MV-4-11 (cell line): ENCODE data around the gene CCDC8.
"Not testable (repeated sequence)": the region's sequence is repeated elsewhere in the genome, so short reads cannot be mapped to it uniquely, and the experiment has no call there.

Experiments used
- DNase-seq: peaks from one replicate; lab custom pipeline; 2025; lab: John Stamatoyannopoulos, UW

The CCDC8 gene

DNA sequence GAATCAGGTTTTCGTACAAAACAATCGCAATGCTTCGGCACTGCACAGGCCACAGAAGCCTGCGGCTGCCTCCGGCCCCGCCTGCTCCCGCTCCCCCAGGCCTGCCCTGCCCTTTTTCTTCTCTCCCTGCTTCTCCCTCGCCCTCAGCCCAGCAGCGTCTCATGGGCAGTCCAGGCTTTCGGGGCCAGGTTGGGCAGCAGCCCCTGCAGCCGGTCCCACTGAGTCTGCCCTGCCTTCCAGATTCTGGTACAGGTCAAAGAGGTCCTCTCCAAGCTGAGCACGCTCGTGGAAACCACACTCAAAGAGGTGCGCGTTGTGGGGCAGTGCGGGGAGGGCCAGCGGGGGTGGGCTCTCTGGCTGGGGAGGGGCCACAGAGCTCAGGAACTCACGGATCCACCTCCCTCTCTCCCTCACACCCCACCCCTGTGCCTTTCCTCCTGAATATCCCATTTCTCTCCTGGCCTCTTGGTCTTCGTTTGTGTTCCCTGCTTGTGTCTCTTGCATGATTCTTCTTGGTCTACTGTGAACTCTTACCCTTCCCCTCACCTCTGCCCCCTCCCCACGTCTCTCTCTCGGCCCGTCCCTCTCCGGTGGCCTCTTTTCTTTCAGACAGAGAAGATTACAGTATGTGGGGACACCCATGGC, 30.1 kb downstream of the CCDC8 start:
- no peak for DNase-seq

DNA sequence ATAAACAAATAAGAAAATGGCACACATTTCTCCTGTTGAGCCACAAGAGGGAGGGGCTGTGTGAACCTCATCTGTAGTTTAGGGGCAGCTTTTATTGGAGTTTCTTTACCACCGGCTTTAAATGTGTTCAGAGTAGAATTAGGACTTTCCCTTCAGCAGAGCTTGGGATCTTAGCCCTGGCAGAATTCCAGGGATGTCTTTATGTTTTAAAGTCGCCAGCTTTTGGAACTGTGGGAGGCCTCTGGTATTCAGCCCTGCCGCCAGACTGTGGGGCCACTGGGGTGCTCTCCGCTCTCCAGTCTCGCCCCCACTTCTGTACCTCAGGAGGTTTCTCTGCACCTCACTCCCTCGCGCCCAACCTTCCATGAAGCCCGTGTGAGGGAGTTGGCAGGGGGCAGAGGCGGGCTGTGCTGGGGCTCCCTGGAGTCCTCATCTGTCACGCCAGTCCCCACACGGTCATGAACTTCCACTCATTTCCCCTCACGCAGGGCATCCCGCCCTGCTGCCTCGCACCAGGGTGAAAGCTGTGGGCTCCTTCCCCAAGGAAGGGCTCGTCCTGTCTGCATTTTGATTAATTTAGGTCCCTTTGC, 31.5 kb downstream of the CCDC8 start:
- DNase-seq: no peak

DNA sequence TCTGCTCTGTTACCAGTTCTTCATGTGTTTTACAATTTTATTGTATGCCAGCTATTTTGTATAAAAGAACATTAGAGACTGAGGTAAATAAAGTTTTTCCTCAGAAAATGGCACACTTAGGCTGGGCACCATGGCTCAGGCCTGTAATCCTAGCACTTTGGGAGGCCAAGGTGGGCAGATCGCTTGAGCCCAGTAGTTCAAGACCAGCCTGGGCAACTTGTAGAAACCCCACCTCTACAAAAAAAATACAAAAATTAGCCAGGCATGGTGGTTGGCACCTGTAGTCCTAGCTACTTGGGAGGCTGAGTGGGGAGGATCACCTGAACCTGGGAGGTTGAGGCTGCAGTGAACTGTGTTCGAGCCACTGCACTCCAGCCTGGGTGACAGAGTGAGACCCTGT, 32.0 kb downstream of the CCDC8 start:
- DNase-seq: no peak

DNA sequence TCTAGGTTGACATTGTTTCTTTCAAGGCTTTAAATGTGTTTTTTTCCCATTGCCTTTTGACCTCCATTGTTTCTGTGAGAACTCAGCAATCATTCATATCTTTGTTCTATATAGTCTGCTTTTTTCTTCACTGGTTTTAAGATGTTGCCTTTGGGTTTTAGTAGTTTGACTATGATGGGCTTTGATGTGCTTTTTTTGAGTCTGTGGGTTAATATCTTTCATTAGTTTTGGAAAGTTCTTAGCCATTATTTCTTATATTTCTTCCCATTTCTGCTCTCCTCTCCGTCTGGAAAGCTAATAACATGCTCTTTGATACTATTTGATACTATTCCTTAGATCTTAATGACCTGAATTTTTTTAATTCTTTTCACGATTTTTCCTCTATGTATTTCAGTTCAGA, 32.7 kb downstream of the CCDC8 start:
- DNase-seq: no peak

DNA sequence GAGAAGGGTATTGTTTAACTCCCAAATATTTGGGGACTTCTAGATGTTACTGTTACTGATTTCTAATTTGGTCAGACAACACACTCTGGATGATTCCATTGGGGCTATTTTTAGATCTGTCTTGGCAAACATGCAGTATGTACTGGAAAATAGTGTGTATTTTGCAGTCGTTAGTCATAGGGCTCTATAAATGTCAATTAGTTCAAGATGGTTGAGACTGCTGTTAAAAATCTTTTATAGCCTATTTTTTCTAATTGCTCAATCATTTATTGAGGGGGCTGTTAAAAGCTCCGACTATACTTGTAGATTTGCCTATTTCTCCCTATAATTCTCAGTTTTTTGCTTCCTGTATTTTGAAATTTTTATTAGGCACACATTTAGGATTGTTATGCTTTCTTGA, 35.1 kb downstream of the CCDC8 start:
- DNase-seq: no peak

DNA sequence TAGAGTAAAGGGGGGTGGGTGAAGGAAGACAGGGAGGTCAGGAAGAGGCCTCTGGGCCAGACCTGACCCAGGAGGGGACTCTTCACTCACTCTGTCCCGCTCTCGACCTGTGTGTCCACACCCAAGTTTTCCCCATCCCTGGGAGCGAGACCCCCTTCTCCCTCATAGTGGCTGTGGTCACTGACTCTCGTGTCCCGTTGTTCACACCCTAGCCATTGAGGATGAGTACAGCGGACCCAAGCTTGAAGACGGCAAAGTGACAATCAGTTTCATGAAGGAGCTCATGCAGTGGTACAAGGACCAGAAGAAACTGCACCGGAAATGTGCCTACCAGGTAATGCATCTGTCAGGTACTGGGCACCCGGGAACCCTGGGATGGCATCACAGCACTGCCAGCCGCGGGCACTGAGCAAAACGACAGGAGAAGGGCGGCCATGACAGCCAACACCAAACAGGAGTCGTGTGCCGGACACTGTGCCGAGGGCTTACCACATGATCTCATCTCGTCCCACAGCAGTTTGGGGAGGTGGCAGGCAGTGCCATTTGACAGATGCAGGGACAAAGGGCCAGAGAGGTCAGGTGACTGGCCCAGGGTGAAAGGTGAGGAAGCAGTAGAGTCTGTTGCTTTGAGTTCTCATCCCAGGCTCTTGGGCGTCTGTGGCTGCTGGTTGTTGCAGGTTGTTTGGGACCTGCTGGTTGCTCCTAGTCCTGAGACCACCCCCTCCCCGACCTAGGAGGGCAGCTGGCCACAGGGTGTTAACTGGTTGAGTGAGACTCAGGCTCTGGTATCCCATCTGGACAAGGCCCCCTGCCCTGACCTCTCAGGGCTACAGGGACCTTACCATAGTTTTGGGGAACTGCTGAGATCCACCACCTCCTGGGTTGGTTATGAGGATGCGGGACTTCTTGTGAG, 36.9 kb downstream of the CCDC8 start:
- DNase-seq: no peak

DNA sequence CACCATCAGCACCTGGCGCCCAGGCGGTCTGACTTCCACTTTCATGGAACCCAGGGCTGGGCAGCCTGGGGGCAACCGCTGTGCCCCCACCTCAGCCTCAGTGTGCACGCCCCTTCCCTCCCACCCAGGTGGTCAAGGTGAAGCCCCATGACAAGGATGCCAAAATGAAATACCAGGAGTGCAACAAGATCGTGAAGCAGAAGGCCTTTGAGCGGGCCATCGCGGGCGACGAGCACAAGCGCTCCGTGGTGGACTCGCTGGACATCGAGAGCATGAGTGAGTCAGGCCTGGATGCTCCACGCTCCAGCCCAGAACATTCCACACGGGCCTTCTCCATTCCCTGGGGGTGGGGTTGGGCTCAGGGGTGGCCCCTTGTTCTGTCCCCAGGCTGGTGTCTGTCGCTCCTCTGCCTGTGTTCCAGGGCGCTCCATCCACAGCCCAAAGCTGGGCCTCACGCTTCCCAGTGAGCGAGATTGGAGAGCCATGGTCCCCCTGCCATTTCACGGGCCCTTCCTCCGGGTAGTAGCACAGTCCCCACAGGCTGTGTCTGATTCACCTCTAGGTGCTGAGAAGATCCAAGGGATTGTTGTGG, 37.8 kb downstream of the CCDC8 start:
- DNase-seq: not testable (repeated sequence)

DNA sequence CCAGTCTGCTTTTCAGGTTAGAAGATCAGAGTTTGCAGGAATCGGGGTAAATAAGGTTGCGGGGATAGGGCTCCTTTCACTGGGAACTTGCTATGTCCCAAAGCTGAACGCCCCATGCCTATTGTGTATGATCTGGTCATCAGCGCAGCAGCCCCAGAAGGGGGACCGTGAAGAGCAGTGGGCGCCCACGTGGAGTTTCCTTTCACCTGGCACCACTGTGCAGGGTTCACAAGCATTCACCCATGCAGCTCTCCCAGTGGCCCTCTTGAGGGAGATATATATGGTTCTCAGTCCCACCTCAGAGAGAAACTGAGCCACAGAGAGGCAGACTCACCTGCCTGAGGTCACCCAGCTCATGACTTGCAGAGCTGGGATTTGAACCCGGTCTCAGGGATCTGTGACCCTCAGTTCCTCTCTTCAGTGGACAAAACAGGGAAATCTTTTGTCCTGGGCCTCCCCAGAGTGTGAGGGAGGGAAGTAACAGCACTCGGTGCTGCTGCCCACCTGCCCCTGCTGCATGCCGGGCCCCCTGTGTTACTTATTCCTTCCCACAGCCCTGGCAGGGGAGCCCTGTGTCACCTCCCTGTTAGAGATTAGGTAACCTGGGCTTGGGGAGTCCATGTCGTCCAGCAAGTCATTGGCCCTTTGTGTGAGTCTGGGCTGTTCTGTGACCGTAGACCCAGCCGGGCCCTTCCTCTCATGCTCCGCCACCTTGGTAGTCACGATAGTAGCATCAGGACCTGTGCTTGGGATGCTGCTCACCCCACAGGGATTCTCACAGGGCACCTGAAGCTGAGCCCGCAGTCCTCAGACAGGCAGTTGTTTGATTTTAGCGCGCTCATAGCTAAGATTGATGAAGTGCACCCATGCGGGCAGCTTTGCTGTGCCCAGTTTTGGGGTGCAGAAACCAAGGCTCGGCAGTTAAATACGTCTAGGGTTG, 38.6 kb downstream of the CCDC8 start:
- no peak for DNase-seq

DNA sequence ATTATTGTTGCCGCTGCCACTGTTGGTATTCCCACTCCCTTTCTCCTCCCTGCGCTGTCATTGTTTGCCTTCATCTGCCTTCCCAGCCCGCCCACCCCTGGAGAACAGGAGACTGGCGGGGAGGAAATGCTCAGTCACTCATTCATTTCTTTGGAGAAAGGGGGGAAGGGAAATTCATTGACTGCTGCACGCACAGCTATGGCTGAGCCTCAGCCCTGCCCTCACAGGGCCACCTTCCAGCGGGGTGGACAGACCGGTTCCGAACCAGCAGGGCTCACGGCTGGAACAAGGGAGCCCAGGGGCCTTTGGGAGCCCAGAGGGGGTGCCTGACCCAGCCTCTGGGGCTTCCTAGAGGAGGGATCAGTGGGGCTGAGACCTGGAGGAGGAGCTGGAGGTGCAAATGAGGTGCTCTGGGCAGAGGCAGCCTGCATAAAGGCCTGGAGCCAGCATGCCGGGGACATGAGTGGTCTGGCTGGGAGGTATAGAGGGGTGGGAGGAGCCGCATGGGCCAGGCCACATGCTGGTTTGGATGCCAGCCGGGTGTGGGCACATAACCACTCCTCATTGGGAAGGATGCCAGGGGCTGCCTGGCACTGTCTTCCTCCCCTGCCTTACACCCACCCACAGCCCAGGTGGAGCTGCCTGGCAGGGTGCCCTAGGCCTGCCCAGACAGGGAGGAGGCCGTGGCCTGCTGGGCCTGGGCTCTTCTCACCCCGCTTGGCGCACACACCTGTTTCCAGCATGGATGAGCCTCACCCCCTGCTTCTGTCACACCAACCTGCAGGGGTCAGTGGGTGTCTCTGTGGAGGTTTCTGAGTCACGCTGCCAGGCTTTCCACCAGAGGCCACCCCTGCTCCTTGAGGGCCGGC, 39.6 kb downstream of the CCDC8 start:
- DNase-seq: no peak

DNA sequence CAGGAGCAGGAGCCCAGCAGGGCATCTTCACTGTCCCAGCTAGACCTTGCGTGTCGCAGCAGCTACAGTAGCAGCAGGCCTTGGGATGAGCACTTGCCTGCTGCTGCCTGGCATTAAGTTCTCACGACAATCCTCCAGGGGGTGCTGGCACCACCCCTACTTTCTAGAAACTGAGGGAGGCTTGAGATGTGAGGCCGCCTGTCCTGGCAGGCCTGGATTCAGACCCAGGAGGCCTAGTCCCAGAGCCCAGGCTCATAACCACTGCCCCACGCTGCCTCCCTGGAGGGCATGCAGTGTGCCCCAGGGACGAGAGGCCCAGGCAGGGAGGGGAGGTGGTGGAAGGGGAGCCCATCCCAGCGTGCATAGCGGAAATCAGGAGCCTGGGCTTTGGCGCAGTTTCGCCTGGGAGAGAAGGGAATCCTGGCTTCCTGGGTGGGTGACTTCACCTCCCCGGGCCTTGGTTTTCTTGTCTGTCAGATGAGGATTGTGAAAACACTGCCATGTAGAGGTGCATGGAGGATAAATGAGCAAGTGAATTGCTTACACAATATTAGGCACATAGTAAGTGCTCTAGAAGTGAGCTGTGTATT, 40.4 kb downstream of the CCDC8 start:
- DNase-seq: no peak

DNA sequence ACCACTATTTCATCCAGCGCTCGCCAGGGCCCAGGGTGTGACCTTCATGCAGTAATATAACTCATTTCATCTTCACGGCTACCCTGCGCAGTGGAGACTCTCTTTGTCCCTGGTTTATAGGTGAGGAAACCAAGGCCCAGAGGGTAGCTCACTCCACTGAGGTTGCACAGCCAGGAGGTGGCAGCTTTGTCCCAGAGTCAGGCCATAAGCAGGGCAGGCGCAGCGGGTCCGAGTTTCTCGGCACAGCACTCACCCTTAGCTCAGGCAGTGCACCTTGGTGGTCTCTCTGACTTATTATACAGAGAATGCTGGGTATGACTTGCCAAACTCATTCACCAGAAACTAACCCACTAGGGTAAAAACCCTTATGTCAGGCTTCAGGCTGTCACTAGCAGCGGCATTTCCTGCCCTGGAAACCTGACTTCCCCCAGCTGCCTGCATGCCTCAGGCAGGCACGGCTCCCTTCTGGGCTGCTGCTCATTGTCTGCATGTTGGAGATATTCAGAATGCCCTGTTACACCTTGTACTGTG, 41.9 kb downstream of the CCDC8 start:
- no peak for DNase-seq

DNA sequence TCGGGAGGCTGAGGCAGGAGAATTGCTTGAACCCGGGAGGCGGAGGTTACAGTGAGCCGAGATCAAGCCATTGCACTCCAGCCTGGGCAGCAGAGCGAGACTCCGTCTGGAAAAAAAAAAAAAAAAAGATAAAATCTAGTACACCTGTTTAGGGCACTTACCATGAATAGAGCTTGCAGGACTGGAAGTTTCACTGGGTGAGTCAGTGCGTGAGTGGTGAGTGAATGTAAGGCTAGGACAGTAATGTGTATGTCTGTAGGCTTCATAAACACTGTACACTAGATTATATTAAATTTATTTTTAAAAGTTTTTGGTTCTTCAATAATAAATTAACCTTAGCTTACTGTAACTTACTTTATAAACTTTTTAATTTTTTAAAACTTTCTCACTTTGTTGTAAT, 43.5 kb downstream of the CCDC8 start:
- DNase-seq: no peak

DNA sequence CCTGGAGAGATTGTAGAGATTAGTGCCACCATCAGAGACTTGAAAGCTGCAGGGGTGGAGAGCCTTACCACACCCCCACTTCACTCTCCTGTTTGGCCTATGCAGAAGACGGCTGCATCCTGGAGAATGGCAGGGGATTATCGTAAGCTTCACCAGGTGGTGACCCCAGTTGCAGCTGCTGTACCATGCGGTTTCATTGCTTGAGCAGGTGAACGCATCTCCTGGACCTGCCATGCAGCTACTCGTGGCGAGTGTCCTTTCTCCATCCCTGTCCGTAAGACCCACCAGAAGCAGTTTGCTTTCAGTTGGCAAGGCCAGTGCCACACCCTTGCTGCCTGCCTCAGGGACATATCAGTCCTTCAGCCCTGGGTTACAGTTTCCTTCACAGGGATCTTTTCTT, 45.2 kb downstream of the CCDC8 start:
- no peak for DNase-seq

DNA sequence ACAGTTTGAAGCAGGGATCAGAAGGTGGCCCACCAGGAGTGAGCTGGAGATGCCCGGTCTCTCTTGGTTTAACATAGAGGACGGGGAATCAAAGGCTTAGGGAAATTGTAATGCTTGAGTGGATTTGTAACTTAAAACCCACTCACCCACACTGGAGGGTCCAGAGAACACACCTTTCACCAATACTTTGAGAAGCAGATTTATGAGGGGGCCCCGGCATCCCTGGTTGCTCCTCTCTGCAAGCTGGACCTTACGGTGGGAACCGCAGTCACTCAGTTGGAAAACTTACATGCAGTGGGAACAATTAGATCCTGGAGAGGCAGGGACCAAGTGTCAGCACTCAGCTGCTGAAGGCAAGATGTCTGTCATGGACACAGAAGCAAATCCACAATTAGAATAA, 45.9 kb downstream of the CCDC8 start:
- DNase-seq: no peak

DNA sequence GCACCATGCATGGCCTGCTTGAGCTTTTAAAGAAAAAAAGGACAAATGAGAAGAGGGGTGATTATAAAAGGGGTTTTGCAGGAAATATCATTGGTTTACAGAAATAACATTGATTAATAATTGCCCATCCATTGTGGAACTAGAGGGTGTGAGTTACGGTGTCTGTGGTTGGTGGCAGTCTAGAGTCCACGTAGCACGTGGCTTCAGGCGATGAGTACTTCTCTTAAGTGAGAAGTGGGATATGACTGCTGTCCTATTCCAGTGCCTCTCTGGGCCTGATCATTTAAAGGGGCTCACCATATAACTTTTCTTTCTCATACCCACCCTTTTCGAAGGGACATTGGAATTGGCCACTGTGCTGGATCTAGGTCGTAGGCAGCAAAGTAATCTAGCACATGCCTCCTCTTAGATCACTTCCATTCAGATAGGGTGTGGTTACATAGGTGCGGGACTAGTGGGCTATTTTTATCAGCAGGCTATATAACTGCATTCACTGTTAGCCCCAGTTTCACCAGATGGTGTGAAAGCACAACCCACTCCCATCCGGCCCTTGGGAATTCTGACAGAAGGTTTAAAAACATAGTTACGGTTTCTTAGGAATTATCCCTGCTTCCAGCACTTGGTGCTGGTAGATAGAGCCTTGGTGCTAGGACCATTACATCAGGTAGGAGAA, 46.6 kb downstream of the CCDC8 start:
- no peak for DNase-seq

DNA sequence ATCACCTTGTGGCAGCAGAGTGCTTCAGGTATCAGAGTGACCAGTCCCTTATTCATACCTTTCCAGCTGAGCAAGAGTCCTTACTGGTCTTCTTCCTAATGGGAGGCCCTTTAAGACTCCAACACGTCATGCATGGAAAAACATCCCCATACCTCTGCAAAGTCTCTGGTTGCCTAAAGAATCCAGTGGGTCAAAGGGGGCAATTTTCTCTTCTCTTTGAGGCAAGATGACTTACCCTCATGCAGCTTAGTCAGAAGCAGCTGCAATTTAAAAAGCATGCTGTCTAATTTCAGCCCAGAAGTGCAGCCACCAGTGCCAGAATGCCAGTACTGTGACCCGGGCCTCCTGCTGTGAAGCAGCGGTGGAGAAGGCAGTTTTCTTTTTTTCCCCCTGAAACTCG, 47.8 kb downstream of the CCDC8 start:
- no peak for DNase-seq

DNA sequence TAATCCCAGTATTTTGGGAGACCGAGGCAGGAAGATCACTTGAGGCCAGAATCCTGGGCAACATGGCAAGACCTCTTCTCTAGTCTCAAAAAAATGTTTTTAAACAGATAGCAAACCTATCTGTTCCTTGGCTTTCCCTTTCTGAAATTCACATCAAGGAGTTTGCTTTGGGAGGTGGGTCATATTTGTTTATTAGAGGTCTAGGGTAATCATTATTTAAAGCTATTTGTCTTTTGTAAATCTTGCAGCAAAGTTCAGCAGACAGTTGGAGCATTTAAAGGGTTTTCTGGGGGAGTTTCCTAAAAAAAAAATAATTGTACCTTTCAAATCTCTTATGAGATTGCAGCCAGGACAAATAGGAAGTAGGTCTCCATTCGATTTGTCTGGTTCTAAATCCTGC, 49.0 kb downstream of the CCDC8 start:
- DNase-seq: no peak

DNA sequence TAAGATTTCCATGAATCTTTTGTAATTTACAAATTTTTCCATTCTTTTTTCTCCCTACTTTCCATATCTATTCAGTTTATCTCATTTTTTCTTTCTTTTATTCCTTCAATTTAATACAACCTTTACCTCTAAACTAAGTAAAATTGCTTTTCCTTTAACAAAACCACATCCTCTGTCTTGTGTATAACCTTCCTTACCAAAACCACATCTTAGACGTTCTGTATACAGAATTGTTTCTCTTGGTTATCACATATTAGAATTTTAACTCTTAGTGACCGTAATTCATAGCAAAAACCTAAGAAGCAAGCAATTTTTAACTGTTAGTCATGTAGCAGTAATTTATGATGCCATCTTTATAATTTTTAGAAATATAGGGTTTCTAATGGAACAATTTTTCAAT, 51.4 kb downstream of the CCDC8 start:
- DNase-seq: no peak
